PC-3 (cell line): ENCODE data around the gene MPZL3. TPM values are rescaled to one million over a fixed set of nuclear protein-coding genes. Genes with fewer than 3 reads are reported as not detected.

ENCODE experiments used
- ATAC-seq: fragments of 200-7000 bp; cut with Tn5 transposase; 2 replicates; pipeline ENCODE4 v1.9.1; 2020; ENCODE audit warnings: mild to moderate bottlenecking, moderate library complexity
- BruUV-seq: library from RNA; stranded (reverse); fragments of 400-500 nt; replicated peaks from 2 replicates; lab custom pipeline; 2021; lab: Mats Ljungman, UMichigan
- CTCF ChIA-PET: fragments of 300-600 bp; sonication (Branson Sonifier 250); formaldehyde crosslinking; loops from one replicate; lab custom pipeline; 2022; ENCODE audit warnings: antibody characterized with exemption; lab: Charles Lee
- POLR2A ChIA-PET: fragments of 300-600 bp; sonication (Branson Sonifier 250); formaldehyde crosslinking; loops from one replicate; lab custom pipeline; 2022; ENCODE audit warnings: antibody characterized with exemption; ENCODE audit not compliant: unreplicated experiment; lab: Charles Lee
- DNase-seq: peaks from one replicate; pipeline ENCODE4 v3.0.0-alpha.2; 2015
- H2AFZ ChIP-seq: fragments of 300-600 bp; sonication (generic); 2 replicates; pipeline ENCODE4 v1.6.0; 2016; ENCODE audit warnings: antibody characterized with exemption, low read length
- H3F3A ChIP-seq: fragments of 300-600 bp; sonication (generic); one replicate; pipeline ENCODE4 v1.6.0; 2017; ENCODE audit warnings: antibody characterized with exemption, low read length, control low read depth, mild to moderate bottlenecking; ENCODE audit not compliant: unreplicated experiment
- H3K27ac ChIP-seq: fragments of 300-600 bp; sonication (generic); 2 replicates; pipeline ENCODE4 v1.5.1; 2016; ENCODE audit warnings: mild to moderate bottlenecking, low read length
- H3K27me3 ChIP-seq: fragments of 300-600 bp; sonication (generic); 2 replicates; pipeline ENCODE4 v1.6.1; 2016; ENCODE audit warnings: low read length, mixed read lengths
- H3K36me3 ChIP-seq: fragments of 300-600 bp; sonication (generic); 2 replicates; pipeline ENCODE4 v1.6.1; 2016; ENCODE audit warnings: low read depth, mixed run types, low read length, mixed read lengths
- H3K4me1 ChIP-seq: fragments of 300-600 bp; sonication (generic); 2 replicates; pipeline ENCODE4 v1.5.1; 2016; ENCODE audit warnings: low read length; ENCODE audit not compliant: insufficient read depth
- H3K4me2 ChIP-seq: fragments of 300-600 bp; sonication (generic); 2 replicates; pipeline ENCODE4 v1.6.0; 2016; ENCODE audit warnings: low read length
- H3K4me3 ChIP-seq: fragments of 300-600 bp; sonication (generic); 2 replicates; pipeline ENCODE4 v1.5.1; 2016; ENCODE audit warnings: mild to moderate bottlenecking, low read length, mixed read lengths
- H3K79me2 ChIP-seq: fragments of 300-600 bp; sonication (generic); 2 replicates; pipeline ENCODE4 v1.6.1; 2017; ENCODE audit warnings: low read length, mixed read lengths
- H3K9ac ChIP-seq: fragments of 300-600 bp; sonication (generic); 2 replicates; pipeline ENCODE4 v1.6.0; 2016; ENCODE audit warnings: mild to moderate bottlenecking, low read length
- H3K9me2 ChIP-seq: fragments of 300-600 bp; sonication (generic); replicated peaks from 2 replicates; pipeline ENCODE4 v1.6.1; 2016; ENCODE audit warnings: mixed run types, low read length, mixed read lengths
- H3K9me3 ChIP-seq: fragments of 300-600 bp; sonication (generic); 2 replicates; pipeline ENCODE4 v1.6.1; 2016; ENCODE audit warnings: low read length, mixed read lengths
- H4K20me1 ChIP-seq: fragments of 300-600 bp; sonication (generic); 2 replicates; pipeline ENCODE4 v1.6.1; 2016; ENCODE audit warnings: low read length, mixed read lengths
- CTCF ChIP-seq: fragments of 300-600 bp; sonication (generic); conservative IDR thresholded peaks from 2 replicates; pipeline ENCODE4 v1.5.1; 2017; ENCODE audit warnings: antibody characterized with exemption, low read depth, mild to moderate bottlenecking, low read length
- EZH2 ChIP-seq: fragments of 300-600 bp; sonication (generic); IDR thresholded peaks from one replicate; pipeline ENCODE4 v1.6.1; 2017; ENCODE audit warnings: antibody characterized with exemption, mild to moderate bottlenecking, low read length; ENCODE audit not compliant: unreplicated experiment
- EZH2phosphoT487 ChIP-seq: fragments of 300-600 bp; sonication (generic); IDR thresholded peaks from 2 replicates; pipeline ENCODE4 v1.6.1; 2018; ENCODE audit warnings: mild to moderate bottlenecking, antibody characterized with exemption, low read length, borderline replicate concordance
- intact Hi-C: fragments of 100-400 bp; cut with micrococcal nuclease; formaldehyde crosslinking; loops from 2 replicates; pipeline ENCODE4 v1.9.0; 2023
- total RNA-seq: library from RNA; depleted of rRNA; stranded (reverse); fragments of >200 nt; gene quantifications from 2 replicates; pipeline ENCODE4 v1.2.3, GENCODE V29; 2014

The MPZL3 gene
- total RNA-seq, 1 experiment from 2014 or later = 7.0 TPM

- no peak overlapping the region for H3K9ac ChIP-seq
- intact Hi-C loops = no loop called here
- no peaks in the 10 kb centered on the region for H3K9me3 ChIP-seq
- DNase-seq = no peak
- H4K20me1 ChIP-seq = no peaks in the 10 kb centered on the region
- no peaks in the 10 kb centered on the region for H3F3A ChIP-seq
- no peak overlapping the region for H3K27ac ChIP-seq
- BruUV-seq = no TSS peak
- H2AFZ ChIP-seq = no peak overlapping the region
- H3K4me1 ChIP-seq = no peaks in the 10 kb centered on the region
- H3K79me2 ChIP-seq = no peaks in the 10 kb centered on the region
- POLR2A ChIA-PET = no interaction called here
- CTCF ChIA-PET = no interaction called here
- ATAC-seq = no peak
- TF ChIP-seq EZH2phosphoT487 (no peak), EZH2 (no peak), CTCF (no peak)
- H3K4me3 ChIP-seq = no peak overlapping the region
- H3K27me3 ChIP-seq = peaks cover 29% of the 10 kb centered on the region
- no peaks in the 10 kb centered on the region for H3K36me3 ChIP-seq
- H3K9me2 ChIP-seq = no peaks in the 10 kb centered on the region
- H3K4me2 ChIP-seq = no peak overlapping the region
Observed at GRCh38 chr11:118207079-118207478, 45.1 kb downstream of the MPZL3 start.

- Histone ChIP-seq H4K20me1 (no peaks in the 10 kb centered on the region), H3K27me3 (peaks cover 29% of the 10 kb centered on the region), H3K4me3 (no peak overlapping the region), H3K9me2 (no peaks in the 10 kb centered on the region), H2AFZ (no peak overlapping the region), H3F3A (no peaks in the 10 kb centered on the region), H3K4me1 (no peaks in the 10 kb centered on the region), H3K79me2 (no peaks in the 10 kb centered on the region), H3K9me3 (no peaks in the 10 kb centered on the region), H3K9ac (no peak overlapping the region), H3K36me3 (no peaks in the 10 kb centered on the region), H3K27ac (no peak overlapping the region), H3K4me2 (no peak overlapping the region)
- ChIA-PET CTCF (no interaction called here), POLR2A (no interaction called here)
- no peak for DNase-seq
- intact Hi-C loops = no loop called here
- no TSS peak for BruUV-seq
- TF ChIP-seq CTCF = no peak
- no peak for TF ChIP-seq EZH2phosphoT487
- TF ChIP-seq EZH2 = no peak
- ATAC-seq = no peak
Observed at GRCh38 chr11:118206391-118207031, 45.7 kb downstream of the MPZL3 start.

- H3K9me3 ChIP-seq = no peaks in the 10 kb centered on the region
- no peak for TF ChIP-seq EZH2phosphoT487
- no peak for TF ChIP-seq EZH2
- no peak for TF ChIP-seq CTCF
- H3K4me2 ChIP-seq = no peak overlapping the region
- DNase-seq (no peak), ATAC-seq (no peak)
- CTCF ChIA-PET = no interaction called here
- H3K4me3 ChIP-seq = no peak overlapping the region
- no peaks in the 10 kb centered on the region for H3K4me1 ChIP-seq
- H3K36me3 ChIP-seq = no peaks in the 10 kb centered on the region
- no peak overlapping the region for H3K9ac ChIP-seq
- no peaks in the 10 kb centered on the region for H4K20me1 ChIP-seq
- H2AFZ ChIP-seq = no peak overlapping the region
- no peaks in the 10 kb centered on the region for H3F3A ChIP-seq
- intact Hi-C loops = no loop called here
- H3K27me3 ChIP-seq = peaks cover 29% of the 10 kb centered on the region
- no TSS peak for BruUV-seq
- H3K79me2 ChIP-seq = no peaks in the 10 kb centered on the region
- POLR2A ChIA-PET = no interaction called here
- no peaks in the 10 kb centered on the region for H3K9me2 ChIP-seq
- H3K27ac ChIP-seq = no peak overlapping the region
Observed at GRCh38 chr11:118205606-118206378, 46.4 kb downstream of the MPZL3 start.
